Adipose tissue (tissue), 3 donors: ENCODE measurements around the gene SHANK2. TPM values are rescaled to one million over a fixed set of nuclear protein-coding genes. Genes with fewer than 3 reads are reported as not detected.

Experiments
- H3K27ac ChIP-seq: one replicate; pipeline ENCODE4 v1.5.1; 2013; ENCODE audit warnings: low read depth, low read length
- WGBS, 3 donors: extraction: QIAGEN DNeasy Blood & Tissue Kit; methylation state at CpG; one replicate each; pipeline ENCODE4 v1.1.7; 2013; 5-methylcytosine and 5-hydroxymethylcytosine counted together
- polyA plus RNA-seq, 3 donors: library from polyadenylated mRNA; stranded (reverse); fragments of 200-250 nt; gene quantifications; one replicate each; pipeline ENCODE4 v1.2.3, GENCODE V29; 2013
- donor health status: healthy with polysubstance abuse.
- donor health status: Bipolar disorder and iron deficiency.
- donor health status: healthy.

SHANK2 gene
- polyA plus RNA-seq, 3 donors, result 0.64 to 3.2 (median 1.9) TPM

DNA sequence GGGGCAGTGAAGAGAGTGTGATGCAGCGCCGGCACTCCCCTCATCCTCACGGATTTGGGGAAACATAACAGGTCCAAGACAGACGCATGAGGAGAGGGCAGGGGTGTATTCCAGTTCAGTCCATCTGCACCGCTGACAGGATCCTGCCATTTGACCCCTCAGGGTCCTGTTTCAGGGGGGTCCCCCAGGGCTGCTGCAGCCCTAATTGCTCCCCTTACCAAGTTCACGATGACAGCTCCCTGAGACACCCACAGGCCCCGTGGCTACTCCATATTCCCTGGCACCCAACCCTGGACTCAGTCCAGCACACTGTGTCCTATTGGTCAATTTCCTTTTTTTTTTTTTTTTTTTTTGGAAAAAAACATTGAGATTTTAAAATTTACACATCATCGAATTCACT lies 41.5 kb downstream of the SHANK2 start:
- 69 to 80% (median 70%) methylated on average over 8 of the region's 8 CpGs for WGBS, 3 donors
- no peak overlapping the region for H3K27ac ChIP-seq

GRCh38 chr11:71209656-71210055 lies 42.7 kb downstream of the SHANK2 start:
- WGBS, 3 donors, result 81 to 93% (median 87%) methylated on average over 10 of the region's 10 CpGs
- no peak overlapping the region for H3K27ac ChIP-seq

GRCh38 chr11:71209181-71209580 lies 43.2 kb downstream of the SHANK2 start:
- WGBS, 3 donors, result 90 to 94% (median 90%) methylated on average over 7 of the region's 7 CpGs

GRCh38 chr11:71208011-71208774 lies 44.2 kb downstream of the SHANK2 start:
- WGBS, 3 donors, result 85 to 92% (median 86%) methylated on average over 9 of the region's 9 CpGs
- no peak overlapping the region for H3K27ac ChIP-seq

More at GRCh38 chr11:71209181-71209580, 43.2 kb downstream of the SHANK2 start:
- no peak overlapping the region for H3K27ac ChIP-seq

DNA sequence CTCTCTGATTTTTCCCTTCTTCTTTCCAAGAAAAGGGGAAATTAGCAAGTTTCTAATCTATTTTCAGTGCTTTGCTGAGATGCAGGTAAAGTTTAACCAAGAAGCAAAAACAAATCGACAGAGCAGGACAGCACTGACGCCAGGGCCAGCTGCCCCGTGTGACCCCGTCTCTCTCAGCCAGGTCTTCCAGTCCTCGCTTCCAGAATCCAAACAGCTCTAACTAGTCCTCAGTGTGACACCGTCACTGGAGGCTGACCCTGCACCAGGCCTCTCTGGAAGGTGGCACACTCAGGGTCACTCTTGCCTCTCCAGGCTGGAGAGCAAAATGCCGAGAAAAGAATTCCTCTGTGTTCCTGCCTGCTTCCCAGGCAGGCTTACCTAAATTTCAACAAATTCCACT lies 44.8 kb downstream of the SHANK2 start:
- no peak overlapping the region for H3K27ac ChIP-seq
- WGBS, 3 donors, result 34 to 89% (median 87%) methylated on average over 7 of the region's 7 CpGs

DNA sequence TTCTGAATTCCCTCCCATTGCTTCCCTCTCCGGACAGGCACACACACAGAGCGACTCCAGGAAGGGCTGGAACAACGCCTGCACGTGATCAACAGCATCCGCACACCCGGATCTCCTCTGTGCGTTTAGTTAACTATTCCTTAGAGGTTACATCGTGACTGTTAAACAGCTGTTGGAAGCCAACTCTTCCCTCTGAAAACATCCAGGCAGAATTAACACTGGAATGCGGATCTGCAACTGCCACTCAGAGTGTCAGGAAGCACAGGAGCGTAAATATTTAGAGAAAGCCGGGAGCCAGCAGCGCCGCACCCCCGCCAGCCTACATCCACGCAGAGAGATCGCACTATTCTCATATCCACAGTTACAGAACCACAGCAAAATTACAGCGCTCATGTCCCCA lies 46.2 kb downstream of the SHANK2 start:
- 17 to 58% (median 23%) methylated on average over 17 of the region's 17 CpGs for WGBS, 3 donors
- H3K27ac ChIP-seq, result no peak overlapping the region

- 83 to 88% (median 87%) methylated on average over 18 of the region's 18 CpGs for WGBS, 3 donors
- H3K27ac ChIP-seq, result no peak overlapping the region
Observed at GRCh38 chr11:71204748-71205664, 47.4 kb downstream of the SHANK2 start.

DNA sequence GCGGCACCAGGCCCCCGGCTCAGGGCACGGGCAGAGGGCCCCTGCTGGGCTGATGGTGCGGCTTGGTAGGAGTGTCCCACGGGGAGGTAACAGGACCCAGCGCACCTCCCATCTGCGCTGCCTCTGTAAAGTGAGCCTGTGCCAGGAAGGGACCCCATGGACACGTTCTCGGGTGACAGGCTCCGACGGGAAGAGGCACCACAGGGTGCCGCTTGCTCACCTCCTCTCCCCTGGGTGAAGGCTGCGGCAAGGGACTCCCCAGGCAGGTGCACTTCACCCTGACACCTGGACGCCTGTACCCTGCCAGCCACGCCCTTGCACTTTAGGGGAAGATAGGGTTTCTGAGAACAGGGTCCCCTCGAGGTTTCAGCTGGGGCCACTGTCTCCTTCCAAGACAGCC lies 48.1 kb downstream of the SHANK2 start:
- WGBS, 3 donors, result 81 to 91% (median 87%) methylated on average over 16 of the region's 16 CpGs
- H3K27ac ChIP-seq, result no peak overlapping the region

- H3K27ac ChIP-seq, result no peak overlapping the region
- 90 to 93% (median 91%) methylated on average over 11 of the region's 11 CpGs for WGBS, 3 donors
Observed at GRCh38 chr11:71203681-71204080, 48.7 kb downstream of the SHANK2 start.

GRCh38 chr11:71202966-71203365 lies 49.4 kb downstream of the SHANK2 start:
- 92 to 94% (median 92%) methylated on average over 4 of the region's 4 CpGs for WGBS, 3 donors
- no peak overlapping the region for H3K27ac ChIP-seq

GRCh38 chr11:71202598-71202944 lies 49.8 kb downstream of the SHANK2 start:
- no peak overlapping the region for H3K27ac ChIP-seq
- 89 to 95% (median 91%) methylated on average over 5 of the region's 5 CpGs for WGBS, 3 donors

Other genes with a start within 250 kb of the SHANK2 start
- gene DHCR7, start 195.8 kb upstream of the SHANK2 start, polyA plus RNA-seq, result 10 to 100 TPM; 12.9 to 31.4 (median 15.5) TPM
- 10 to 100 TPM; 30.6 to 40.6 (median 35.9) TPM for gene NADSYN1, start 200.6 kb upstream of the SHANK2 start, polyA plus RNA-seq